Stimulated activated CD4-positive, alpha-beta T cell treated with anti-CD3 and anti-CD28 coated beads, Interleukin-4, amount 100 ng/mL, for 48 hours (primary cell): Measurements from ENCODE around the gene AHRR.

Experiments used
- DNase-seq, 2 donors: peaks; one replicate each; pipeline ENCODE4 v3.0.0-alpha.2; 2020; ENCODE audit warnings: low read depth in 2 of 2

AHRR gene

DNA sequence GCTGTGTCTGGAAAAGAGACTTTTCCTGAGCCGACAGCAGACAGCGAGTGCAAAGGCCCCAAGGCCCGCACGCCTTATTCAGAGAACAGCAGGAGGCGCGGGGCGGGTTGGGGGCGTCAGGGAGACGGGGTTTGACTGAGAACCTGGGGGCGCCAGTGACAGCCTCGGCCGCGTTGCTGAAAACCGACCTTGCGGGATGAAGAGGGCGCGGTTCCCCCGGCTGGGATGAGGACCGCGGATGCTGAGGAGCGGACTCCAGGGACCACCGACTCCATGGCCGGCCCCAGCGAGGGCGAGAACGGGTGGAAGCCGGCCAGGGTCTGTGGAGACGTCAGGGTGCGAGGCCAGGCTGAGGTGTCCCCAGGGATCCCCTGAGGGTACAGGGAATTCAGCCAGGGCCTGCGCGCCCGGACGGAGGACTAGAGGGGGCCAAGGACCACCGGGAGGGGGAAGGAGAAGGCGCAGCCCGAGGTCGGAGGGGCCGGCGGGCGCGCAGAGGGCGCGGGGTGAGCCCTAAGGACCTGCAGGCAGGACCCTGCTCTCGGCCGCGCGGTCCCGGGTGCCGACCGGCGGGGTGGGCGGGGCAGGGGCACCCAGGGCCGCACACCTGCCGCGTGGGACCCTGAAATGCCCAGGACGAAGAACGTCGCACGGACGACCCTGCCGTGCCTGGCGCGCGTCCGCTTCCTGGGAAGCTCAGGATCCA lies 837 bp upstream of the AHRR start:
- DNase-seq, result no peak

DNA sequence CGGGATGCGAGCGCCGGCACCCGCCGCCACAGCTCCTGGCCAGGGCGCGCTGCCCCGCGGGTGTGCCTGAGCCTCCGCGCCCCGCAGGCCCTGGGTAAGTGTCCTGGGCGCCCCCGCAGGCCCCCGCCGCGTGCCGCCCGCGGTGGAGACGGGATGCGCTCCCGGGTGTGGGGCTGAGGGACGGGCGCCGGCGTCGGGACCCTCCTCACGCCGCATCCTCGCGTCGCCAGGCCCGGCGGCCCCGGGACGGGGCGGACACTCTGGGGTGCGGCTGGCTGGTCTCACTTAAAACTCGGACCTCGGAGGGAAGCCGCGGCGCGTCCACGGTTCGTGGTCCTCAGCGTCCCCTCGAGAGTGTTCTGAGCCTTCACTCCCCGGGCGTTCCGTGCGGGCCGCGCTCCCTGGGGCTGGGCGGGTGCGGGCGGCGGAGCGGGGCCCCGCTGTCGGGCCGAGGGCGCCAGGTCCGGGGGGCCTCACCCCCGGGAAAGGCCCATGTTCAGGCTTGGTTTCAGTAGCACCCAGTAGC lies 275 bp downstream of the AHRR start:
- no peak for DNase-seq

DNA sequence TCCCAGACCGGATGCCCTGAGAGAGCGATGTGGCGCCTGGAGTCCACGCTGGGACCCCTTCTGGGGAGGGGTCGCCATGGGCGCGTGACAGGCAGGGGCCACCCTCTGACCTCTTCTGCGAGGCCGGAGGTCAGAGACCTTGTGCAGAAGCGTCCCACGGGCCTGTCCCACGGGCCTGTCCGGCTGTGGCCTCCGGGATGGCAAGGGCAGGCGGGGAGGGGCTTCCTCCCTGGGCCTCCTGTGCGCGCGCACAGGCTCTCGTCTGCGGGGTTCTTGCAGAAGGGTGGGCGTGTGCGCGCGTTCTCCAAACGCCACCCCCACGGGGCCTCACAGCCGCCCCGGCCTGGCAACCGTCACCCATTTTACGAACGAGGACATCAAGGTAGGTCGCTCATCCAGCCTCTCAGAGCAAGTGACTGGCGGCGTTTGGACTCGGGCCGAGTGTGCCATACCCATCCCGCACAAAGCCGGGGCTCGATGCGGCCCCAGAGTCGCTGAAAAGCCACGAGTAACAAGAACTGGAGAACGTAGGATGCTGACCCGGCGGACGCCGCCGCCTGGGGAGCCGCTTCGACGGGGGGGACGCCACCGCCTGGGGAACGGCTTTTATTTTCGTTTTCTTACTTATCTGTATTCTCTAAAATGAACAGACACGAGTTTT lies 897 bp downstream of the AHRR start:
- DNase-seq, result no peak

DNA sequence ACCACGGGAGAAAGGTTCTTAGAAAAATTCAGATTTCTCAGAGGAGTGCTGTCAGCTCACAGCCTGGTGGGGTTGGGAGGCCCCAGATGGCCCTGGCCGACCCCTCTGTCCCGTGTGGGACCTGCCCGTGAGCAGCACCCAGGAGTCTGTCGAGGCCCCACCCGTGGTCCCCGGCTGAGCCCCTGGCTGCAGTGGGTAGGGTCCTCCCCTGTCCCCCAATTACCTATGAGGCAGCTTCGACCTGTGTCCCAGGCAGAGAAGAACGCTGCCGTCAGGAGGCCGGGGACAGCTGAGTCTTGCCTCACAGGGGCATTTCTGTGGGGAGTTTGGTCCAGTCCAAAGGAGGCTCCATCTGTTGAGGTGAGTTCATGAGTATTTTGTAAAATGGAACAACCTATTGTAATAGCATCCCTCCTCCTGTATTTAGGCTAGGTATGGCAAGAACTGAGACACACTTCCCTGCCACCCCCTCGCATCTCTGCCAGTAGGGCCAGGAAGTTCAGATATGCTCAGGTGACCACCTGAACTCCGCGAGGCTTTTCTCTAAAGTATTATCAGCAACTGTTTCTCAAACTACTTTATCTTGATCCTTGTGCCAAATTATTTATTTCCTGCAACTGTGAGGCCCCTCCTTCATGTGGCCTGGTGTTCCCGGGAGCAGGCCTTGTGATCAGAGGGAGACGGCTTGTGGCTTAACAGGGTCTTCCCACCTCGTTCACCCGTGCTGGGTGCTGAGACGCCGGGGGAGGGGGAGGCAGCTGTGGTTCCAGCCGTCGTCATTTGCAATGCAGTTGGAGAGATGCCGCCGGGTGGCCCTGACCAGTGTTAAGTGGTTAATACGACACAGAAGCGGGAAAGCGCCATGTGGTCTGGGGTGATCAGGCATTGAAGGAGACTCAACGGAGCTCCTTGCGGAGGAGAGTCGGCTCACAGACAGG lies 1.7 kb downstream of the AHRR start:
- DNase-seq, result no peak

DNA sequence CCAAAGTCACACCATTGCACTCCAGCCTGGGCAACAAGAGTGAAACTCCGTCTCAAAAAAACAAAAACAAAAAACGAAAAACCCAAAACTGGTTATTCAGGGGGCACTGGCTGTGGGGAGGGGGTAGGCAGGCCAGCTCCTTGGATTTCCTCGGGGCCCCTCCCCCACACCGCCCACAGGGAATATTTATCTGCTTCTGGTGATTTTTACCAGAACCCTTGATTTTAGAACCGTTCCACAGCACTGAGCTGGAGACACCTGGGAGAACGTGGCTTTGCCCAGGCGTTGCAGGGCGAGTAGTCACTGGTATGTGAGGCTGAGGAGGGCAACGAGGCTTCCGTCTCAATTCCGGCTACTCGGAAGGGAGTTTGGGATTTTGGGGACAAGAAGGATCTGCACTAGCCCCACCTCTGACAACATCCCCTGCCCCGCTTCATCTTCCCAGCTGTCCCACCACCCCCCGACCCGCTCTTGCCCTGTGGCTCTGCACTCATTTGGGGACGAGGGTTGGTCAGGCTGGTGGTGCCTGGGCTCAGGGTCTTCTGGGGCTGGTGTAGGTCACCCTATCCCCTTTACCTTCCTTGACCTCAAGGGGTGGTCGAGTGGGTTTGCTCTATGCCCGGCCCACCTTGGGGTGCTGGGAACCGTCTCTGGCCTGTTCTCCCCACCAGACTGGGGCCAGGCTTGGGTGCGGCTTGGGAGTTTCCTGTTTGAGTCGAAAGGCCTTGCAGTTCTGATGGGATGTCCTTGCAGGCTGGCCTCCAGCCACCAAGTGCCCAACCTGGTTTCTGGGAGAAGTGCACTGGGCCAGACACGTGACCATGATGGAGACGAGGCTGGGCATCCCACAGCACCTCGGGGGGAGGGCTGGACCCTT lies 3.5 kb downstream of the AHRR start:
- DNase-seq, result no peak

DNA sequence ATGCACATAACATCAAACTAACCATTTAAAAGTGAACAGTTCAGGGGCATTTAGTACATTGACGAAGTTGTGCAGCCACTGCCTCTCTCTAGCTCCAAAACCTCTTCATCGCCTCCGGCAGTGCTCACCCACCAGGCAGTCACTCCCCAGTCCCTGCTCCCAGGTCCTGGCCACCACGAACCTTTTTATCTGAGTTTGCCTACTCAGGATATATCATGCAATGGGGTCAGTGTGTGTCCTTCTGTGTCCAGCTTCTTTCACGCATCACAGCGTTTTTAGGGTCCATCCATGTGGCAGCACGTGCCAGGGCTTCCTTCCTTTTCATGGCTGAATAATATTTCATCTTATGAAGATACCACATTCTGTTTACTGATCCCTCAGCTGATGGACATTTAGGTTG lies 4.6 kb downstream of the AHRR start:
- DNase-seq, result no peak

DNA sequence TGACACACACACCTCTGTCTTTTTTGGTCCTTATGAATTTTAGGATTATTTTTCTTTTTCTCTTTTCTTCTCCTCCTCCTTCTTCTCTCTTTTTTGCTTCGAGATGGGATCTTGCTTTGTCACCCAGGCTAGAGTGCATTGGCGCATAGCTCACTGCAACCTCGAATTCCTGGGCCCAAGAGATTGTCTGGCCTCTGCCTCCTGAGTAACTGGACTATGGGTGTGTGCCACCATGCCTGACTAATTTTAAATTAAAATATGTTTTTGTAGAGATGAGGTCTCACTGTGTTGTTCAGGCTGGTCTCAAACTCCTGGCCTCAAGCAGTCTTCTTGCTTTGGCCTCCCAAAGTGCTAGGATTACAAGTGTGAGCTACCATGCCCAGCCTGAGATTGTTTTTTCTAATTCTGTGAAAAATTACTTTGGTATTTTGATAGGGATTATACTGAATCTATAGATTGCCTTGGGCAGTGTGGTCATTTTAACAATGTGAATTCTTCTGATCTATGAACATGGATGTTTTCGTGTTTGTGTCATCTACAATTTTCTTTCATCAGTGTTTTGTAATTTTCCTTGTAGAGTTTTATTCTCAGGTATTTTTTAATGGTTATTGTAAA lies 7.7 kb downstream of the AHRR start:
- no peak for DNase-seq

DNA sequence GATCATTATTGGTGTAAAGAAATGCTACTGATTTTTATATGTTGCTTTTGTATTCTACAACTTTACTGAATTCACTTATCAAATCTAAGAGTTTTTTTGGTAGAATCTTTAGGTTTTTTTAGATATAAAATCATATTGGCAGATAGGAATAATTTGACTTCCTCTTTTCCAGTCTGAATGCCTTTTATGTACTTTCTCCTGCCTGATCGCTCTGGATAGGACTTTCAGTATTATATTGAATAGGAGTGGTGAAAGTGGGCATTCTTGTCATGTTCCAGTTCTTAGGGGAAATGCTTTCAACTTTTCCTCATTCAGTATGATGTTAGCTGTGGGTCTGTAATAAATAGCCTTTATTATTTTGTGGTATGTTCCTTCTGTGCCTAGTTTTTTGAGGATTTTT lies 8.3 kb downstream of the AHRR start:
- no peak for DNase-seq

DNA sequence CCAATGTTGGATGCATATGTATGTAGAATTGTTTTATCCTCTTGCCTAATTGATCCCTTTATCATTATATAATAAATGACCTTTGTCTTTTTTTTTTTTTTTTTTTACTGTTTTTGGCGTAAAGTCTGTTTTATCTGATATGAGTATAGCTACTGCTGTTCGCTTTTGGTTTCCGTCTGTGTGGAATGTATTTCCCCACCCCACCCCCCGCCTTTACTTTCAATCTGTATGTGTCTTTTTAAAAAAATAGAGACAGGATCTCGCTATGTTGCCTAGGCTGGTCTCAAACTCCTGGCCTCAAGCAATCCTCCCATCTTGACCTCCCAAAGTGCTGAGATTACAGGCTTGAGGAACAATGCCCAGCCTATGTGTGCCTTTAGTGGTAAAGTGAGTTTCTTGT lies 11.3 kb downstream of the AHRR start:
- DNase-seq, result peak in 1 of 2 donors; percentile 48

DNA sequence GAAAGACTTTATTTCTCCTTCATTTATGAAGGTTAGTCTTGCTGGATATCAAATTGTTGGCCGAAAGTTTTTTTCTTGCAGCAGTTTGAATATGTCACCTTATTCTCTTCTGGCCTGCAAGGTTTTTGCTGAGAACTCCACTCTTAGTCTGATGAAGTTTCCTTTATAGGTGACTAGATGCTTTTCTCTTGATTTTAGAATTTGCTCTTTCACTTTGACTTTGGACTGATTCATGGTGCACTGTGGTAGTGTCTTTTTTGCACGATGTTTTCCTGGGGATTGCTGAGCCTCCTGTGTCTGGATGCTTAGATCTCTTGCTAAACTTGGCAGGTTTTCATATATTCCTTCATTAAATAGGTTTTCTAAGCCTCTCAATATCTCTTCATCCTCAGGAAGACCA lies 12.4 kb downstream of the AHRR start:
- no peak for DNase-seq

DNA sequence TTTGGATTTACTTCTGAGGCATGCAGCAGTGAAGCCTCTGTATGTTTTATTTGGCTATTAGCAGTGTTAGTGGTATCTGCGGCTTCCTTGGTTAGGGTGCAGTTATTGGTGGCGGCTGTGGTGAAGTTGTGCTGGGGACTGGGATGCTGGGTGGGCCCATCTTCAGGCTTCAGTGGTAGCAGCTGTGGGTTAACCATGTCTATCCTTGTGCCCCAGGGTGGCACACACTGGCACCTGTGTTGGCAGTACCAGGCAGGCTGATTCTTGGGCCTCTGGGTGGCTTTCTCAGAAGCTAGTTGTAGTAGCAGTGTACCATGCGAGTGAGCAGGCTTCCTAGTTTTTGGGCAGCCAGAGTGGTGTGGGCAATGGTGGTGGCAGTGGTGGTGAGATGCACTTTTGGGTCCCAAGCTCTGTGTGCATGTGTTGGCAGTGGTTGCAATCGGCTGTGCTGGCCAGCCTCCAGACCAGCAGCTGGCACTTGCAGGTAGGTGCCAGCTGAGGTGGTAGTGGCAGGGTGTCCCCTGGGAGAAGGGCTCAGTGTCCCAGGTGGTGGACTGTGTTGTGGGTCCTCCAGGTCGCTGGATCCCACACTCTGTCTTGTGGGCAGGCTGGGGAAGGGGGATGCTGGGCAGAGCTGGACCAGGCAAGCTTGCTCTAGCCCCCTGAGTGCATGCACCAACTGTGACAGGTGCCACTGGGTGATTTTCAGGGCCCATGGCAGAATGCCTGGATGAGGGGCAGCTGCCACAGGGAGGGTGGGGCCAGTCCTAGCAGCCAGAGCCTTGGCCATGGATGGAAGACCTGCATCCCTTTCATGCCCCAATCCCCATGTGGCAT lies 13.6 kb downstream of the AHRR start:
- DNase-seq, result no peak

DNA sequence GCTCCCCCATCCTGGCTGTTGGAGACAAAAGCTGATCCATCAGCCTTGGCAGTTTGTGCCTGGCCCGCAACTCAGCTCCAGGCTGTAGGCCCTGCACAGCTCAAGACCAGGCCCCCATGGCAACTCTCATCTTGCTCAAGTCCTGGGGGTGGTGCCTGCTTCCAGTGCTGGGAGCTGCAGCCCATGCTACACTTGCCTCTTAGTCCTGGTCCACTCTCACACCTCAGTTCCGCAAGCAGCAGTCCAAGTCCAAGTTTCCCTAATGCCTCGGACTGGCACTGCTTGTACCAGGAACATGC lies 14.2 kb downstream of the AHRR start:
- DNase-seq, result no peak

DNA sequence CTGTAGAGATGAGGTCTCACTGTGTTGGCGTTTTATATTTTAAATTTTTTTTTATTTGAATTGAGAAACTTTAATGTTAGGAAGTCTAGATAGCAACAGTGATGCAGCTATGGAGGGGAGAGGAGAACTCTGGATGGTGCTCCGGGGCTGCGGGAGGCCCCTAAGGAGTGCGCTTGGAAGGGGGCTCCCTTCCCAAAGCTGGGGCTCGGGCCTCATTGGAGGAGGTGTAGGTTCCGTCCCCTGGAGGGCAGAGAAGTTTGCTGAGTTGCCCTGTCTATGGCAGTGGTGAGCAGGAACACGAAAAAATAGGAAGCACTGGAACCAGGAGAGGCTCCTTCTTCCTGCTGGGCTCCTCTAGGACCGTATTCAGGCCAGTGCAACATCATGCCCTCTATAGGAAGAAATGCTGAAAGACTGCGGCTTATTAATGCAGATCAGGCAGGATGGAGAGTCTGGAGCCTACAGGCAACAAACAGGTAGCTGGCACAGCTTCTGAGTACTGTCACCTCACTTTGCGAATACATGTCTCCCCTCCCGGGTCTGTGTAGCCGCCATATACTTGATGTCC lies 16.1 kb downstream of the AHRR start:
- no peak for DNase-seq

DNA sequence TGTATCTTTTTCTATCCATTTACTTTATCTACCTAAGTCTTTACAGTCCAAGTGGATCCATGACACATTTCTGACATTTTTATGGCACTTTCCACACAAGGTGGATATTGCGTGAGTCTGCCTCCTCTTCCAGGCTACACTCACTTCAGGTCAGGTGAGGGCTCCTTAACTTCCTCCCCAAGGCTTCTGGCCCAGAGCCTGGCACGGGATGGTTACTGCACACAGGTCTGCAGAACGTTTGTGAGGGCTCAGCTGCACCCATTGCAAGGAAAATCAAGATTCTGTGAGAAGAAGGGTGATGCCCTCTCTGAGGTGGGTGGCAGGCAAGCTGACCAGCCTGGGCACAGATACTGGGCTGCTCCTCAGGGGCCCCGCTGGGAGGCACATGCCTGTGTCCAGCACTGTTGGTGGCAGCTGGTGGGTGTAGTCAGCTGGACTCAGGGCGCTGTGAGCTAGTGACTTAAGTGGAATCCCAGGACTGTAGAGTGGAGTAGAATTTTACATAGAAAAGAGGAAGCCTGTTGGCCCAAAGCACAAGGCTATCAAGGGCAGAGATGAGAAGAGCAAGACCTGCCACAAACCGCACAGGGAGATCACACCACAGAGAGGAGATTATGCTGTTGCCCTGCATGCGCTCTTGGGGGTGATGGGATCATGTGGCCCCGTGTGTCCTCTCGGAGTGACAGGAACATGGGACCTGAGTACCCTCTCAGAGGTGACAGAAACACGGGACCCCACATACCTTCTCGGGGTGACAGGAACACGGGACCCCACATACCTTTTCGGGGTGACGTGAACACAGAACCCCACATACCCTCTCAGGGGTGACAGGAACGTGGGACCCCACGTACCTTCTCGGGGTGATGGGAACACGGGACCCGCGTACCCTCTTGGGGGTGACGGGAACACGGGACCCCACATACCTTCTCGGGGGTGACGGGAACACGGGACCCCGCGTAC lies 21.3 kb downstream of the AHRR start:
- DNase-seq, result no peak

DNA sequence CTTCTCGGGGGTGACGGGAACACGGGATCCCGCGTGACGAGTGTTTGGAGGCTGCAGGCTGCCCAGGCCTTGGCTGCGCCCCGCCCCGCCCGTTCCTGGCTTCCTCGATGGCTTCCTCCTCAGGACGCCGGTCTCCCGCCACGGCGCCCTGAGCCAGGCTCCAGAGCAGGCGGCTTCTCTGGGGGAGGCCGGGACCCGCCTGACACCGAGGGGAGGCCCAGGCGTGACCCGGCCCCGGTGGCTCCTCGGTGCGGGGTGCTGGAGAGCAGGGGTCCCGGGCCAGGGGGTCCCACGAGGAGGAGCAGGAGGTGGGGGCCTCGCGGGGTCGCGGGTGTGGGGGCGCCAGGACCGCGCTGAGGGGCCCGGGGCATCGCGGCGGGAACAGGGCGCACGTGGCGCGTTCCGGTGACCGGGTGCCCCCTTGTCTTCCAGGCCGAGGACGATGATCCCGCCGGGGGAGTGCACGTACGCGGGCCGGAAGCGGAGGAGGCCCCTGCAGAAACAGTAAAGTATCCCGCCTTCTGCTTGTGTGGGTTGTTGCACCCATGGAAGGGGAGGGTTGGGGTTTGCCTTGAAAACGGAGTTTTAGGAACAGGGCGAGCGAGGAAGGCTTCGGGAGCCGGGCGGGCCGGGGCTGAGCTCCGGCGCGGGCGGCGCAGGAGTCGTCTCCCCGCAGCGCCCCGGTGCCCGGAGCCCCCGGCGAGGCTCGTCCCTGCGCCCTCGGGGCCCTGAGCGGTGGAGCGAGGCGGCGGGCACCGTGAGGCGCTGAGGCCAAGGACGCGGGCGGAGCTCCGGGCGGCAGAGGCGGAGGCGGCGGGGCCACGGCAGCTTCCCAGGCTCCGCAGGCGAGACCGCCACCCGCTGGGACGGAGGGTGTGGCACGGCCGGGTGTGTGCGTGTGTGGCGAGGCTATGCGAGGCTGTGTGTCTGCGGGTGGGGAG lies 22.2 kb downstream of the AHRR start:
- DNase-seq, result peak; percentile 38 to 43

DNA sequence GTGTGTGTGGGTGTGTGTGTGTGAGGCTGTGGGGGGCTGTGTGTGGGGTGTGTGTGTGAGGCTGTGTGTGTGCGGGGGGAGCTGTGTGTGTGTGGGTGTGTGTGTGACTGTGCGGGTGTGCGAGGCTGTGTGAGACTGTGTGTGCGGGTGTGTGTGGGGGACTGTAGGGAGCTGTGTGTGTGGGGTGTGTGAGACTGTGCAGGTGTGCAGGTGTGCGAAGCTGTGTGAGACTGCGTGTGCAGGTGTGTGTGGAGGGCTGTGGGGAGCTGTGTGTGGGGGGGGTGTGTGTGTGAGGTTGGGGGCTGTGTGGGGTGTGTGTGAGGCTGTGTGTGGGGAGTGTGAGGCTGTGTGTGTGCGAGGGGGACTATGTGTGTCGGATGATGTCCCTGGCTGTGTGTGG lies 23.2 kb downstream of the AHRR start:
- DNase-seq, result no peak

DNA sequence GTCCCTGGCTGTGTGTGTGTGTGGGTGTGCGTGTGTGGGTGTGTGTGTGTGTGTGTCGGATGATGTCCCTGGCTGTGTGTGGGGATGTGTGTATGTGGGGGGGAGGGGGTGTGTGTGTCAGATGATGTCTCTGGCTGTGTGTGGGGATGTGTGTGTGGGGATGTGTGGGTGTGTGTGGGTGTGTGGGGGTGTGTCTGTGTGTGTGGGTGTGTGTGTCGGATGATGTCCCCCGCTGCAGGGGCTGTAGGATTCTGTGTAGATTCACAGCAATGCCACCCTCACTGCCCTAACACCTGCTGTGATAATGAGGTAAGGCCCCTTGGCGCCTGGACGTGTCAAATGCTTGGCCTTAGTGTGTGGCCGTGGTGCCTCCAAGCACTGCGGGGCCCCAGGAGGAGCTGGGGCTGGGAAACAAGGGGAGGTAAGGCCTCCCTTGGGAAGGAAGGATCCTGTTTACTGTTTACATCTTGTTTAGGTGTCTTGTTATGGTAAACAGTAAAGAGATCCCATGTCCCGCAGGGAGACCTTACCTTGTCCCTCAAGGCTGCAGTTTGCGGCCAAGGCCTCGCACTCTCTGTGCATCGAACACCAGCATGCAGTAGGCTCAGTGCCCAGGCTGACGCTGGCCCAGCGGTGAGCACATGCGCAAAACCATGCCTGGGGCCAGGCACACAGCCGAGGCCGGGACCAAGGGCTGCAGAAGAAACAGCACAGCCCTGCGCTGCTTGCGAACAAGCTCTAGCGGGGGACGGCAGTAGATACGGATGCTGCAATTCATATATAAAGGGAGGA lies 24.1 kb downstream of the AHRR start:
- no peak for DNase-seq
